Progenitor cell of endocrine pancreas (in vitro differentiated cells): ENCODE data around the gene PHF19. TPM values are rescaled to one million over a fixed set of nuclear protein-coding genes. Genes with fewer than 3 reads are reported as not detected.
A peak's percentile ranks its signal among the peaks of the same experiment; 100 is the strongest.

Experiments used
- DNase-seq: peaks from one replicate; pipeline ENCODE4 v3.0.0; 2021; ENCODE audit warnings: low spot score; ENCODE audit not compliant: unreplicated experiment
- H3K27ac Mint-ChIP-seq: 2 replicates; pipeline ENCODE4 v1.8.0; 2021; ENCODE audit warnings: mild to moderate bottlenecking, moderate library complexity, mixed read lengths
- H3K27me3 Mint-ChIP-seq: 2 replicates; pipeline ENCODE4 v1.8.0; 2021; ENCODE audit warnings: mixed read lengths
- H3K36me3 Mint-ChIP-seq: 2 replicates; pipeline ENCODE4 v1.8.0; 2022; ENCODE audit warnings: mixed read lengths; ENCODE audit not compliant: insufficient read depth
- H3K4me1 Mint-ChIP-seq: 2 replicates; pipeline ENCODE4 v1.8.0; 2021; ENCODE audit warnings: low read depth, mixed read lengths
- H3K4me3 Mint-ChIP-seq: 2 replicates; pipeline ENCODE4 v1.8.0; 2021; ENCODE audit warnings: low read depth, mild to moderate bottlenecking, moderate library complexity, mixed read lengths
- H3K9me3 Mint-ChIP-seq: 2 replicates; pipeline ENCODE4 v1.8.0; 2021; ENCODE audit warnings: low read depth, mixed read lengths
- total RNA-seq: library from RNA; stranded (reverse); gene quantifications from 2 replicates; pipeline ENCODE4 v1.2.1, GENCODE V29; 2021
- TF ChIP-seq, protein P1 (sequence below): fragments of 200-600 bp; sonication (generic); IDR thresholded peaks from one replicate; pipeline ENCODE4 v1.5.0; 2021; ENCODE audit warnings: antibody characterized with exemption, mild to moderate bottlenecking; ENCODE audit not compliant: unreplicated experiment

Gene PHF19
- total RNA-seq, 1 donor from 2014 or later, result 27.2 TPM

DNA sequence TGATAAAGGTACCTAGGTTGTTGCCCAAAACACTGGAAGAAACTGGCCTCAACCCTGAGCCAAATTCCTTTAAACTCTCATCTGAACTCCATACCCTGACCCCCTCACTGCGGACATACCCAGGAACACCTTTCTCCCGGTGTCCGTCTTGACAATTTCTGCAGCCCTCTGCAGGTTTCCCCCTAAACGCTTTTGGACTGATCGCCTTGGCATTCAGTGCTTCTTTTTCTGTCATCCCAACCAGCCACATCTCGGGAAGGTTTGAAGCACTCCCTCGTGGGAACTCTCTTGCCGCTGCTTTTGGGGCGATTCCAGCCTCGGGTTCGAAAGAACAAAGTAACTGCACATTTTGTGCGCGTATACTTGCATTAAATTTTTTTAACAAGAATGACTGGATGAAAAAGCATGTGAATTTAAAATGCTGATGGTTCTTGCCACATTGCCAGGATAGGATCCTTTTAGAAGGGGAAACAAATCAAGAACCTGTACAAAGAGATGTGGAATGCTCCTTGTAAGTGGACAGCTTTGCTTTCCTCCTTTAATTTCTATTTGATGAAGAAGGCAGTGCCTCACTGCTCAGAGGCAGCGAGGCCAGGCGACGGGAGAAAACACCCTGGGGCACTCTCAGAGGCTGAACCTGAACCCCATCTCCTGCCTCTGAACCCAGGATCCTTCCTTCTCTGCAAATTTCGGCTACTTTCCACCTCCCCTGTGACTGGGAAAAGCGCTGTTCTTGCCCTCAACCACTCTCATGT lies 34.9 kb downstream of the PHF19 start:
- H3K27ac Mint-ChIP-seq, result peak overlapping the region; percentile 98
- peaks cover 20% of the 10 kb centered on the region for H3K4me1 Mint-ChIP-seq
- TF ChIP-seq, protein P1, sequence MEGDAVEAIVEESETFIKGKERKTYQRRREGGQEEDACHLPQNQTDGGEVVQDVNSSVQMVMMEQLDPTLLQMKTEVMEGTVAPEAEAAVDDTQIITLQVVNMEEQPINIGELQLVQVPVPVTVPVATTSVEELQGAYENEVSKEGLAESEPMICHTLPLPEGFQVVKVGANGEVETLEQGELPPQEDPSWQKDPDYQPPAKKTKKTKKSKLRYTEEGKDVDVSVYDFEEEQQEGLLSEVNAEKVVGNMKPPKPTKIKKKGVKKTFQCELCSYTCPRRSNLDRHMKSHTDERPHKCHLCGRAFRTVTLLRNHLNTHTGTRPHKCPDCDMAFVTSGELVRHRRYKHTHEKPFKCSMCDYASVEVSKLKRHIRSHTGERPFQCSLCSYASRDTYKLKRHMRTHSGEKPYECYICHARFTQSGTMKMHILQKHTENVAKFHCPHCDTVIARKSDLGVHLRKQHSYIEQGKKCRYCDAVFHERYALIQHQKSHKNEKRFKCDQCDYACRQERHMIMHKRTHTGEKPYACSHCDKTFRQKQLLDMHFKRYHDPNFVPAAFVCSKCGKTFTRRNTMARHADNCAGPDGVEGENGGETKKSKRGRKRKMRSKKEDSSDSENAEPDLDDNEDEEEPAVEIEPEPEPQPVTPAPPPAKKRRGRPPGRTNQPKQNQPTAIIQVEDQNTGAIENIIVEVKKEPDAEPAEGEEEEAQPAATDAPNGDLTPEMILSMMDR, result peak; percentile 3
- H3K27me3 Mint-ChIP-seq, result no peaks in the 10 kb centered on the region
- DNase-seq, result no peak
- H3K4me3 Mint-ChIP-seq, result peak overlapping the region; percentile 92
- no peaks in the 10 kb centered on the region for H3K9me3 Mint-ChIP-seq
- peaks cover 12% of the 10 kb centered on the region for H3K36me3 Mint-ChIP-seq

DNA sequence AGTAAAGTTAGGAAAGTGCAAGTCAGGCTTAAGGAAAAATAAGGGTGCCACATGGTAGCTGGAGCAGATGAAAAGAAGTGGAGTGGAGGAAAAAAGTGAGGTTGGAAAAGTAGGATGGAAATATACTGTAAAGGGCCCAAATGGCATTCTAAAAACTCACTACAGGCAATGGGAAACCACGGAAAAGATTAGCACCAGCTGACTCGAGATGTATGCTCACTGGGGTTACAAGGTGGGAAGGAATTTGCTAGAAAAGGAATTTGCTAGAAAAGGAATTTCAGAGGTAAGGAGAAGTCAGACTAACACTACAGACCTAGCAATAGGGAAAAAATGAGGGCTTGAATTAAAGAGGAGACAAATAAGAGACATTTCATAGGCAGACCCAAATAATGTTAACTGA lies 37.8 kb downstream of the PHF19 start:
- no peak overlapping the region for H3K27ac Mint-ChIP-seq
- peaks cover 14% of the 10 kb centered on the region for H3K4me1 Mint-ChIP-seq
- no peak for DNase-seq
- no peaks in the 10 kb centered on the region for H3K9me3 Mint-ChIP-seq
- H3K4me3 Mint-ChIP-seq, result no peak overlapping the region
- peaks cover 17% of the 10 kb centered on the region for H3K36me3 Mint-ChIP-seq
- H3K27me3 Mint-ChIP-seq, result no peaks in the 10 kb centered on the region
- TF ChIP-seq, protein P1, result no peak

DNA sequence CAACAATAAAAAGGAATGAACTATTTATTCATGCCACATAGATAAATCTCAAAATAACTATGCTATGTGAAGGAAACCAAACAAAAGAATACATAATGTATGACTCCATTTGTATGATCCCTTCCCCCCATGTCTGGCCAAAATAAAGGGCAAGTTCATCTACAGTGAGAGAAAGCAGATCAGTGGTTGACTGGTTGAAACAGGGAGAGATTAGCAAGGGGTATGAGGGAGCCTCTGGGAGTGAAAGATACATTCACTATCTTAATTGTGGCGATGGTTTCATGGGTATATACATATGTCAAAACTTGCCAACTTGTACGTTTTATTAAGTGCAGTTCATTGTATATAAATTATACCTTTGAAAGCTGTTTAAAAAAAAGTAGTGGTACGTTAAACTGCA lies 39.1 kb downstream of the PHF19 start:
- TF ChIP-seq, protein P1, result no peak
- Mint-ChIP-seq H3K9me3 (no peaks in the 10 kb centered on the region), H3K4me3 (no peak overlapping the region), H3K4me1 (peaks cover 14% of the 10 kb centered on the region), H3K27ac (no peak overlapping the region), H3K36me3 (peaks cover 20% of the 10 kb centered on the region), H3K27me3 (no peaks in the 10 kb centered on the region)
- no peak for DNase-seq

DNA sequence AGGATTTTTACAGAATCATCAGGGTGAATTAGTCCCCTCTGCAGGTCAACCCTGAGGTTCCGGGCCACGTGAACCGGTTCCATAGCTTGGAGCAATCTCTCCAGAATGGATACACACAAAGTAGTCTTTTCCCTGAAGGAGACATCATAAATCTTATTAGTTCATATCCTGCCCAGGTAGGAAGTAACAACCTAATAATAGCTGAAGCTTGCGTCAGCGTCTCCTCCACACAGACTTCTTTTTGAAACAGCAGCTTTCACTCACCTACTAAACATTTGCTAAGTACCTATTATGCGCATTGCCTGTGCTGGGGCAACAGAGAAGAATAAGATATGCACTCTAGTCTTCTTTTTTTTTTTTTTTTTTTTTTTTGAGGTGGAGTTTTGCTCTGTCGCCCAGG lies 43.7 kb downstream of the PHF19 start:
- no peaks in the 10 kb centered on the region for H3K9me3 Mint-ChIP-seq
- peaks cover 1% of the 10 kb centered on the region for H3K4me1 Mint-ChIP-seq
- H3K36me3 Mint-ChIP-seq, result peaks cover 21% of the 10 kb centered on the region
- DNase-seq, result no peak
- H3K27me3 Mint-ChIP-seq, result no peaks in the 10 kb centered on the region
- no peak overlapping the region for H3K27ac Mint-ChIP-seq
- TF ChIP-seq, protein P1, result no peak
- H3K4me3 Mint-ChIP-seq, result no peak overlapping the region

DNA sequence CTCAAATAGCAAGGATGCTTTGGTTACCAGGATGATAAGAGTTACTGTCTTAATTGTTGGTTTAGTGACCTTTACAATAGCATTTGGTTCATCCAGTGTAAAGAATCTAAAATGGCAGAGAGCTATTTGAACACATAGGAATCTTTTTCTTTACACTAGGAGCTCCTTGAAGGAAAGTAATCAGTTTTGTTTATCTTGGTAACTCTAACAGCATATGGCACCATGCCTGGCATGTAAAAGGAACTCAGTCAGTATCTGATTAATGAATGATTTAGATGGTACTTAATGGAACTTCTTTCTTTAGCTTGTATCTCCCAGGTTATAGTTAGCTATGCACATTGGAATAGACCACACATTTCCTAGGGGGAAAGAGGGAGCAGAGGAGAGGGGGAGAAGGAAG lies 44.2 kb downstream of the PHF19 start:
- no peaks in the 10 kb centered on the region for H3K9me3 Mint-ChIP-seq
- no peak for DNase-seq
- H3K36me3 Mint-ChIP-seq, result peaks cover 21% of the 10 kb centered on the region
- no peaks in the 10 kb centered on the region for H3K27me3 Mint-ChIP-seq
- TF ChIP-seq, protein P1, result no peak
- no peak overlapping the region for H3K27ac Mint-ChIP-seq
- peaks cover 1% of the 10 kb centered on the region for H3K4me1 Mint-ChIP-seq
- no peak overlapping the region for H3K4me3 Mint-ChIP-seq
